K562 (cell line): ENCODE results near the gene OBSCN. TPM values are rescaled to one million over a fixed set of nuclear protein-coding genes. Genes with fewer than 3 reads are reported as not detected.

Source experiments
- CREB1 ChIP-seq, 2 experiments: sonication (generic) in 1 of 2; formaldehyde crosslinking in 1 of 2; IDR thresholded peaks; 2 replicates each; pipeline versions ENCODE4 v1.6.1 to v1.8.0; 2012 to 2022; ENCODE audit warnings: inconsistent platforms in 1 of 2, mild to moderate bottlenecking in 1 of 2, missing genetic modification reagents in 1 of 2, moderate library complexity in 1 of 2
- DMBX1 ChIP-seq: fragments of 250-450 bp; sonication (Bioruptor Pico); IDR thresholded peaks from 2 replicates; pipeline ENCODE4 v1.8.0; 2022; ENCODE audit warnings: inconsistent platforms, mild to moderate bottlenecking, moderate library complexity, borderline replicate concordance
- DNMT1 ChIP-seq: fragments of 450-650 bp; IDR thresholded peaks from 2 replicates; pipeline ENCODE4 v1.6.1; 2016; ENCODE audit warnings: antibody characterized with exemption, mild to moderate bottlenecking
- EWSR1 ChIP-seq: fragments of 450-650 bp; IDR thresholded peaks from 2 replicates; pipeline ENCODE4 v1.6.1; 2018; ENCODE audit warnings: borderline replicate concordance, mild to moderate bottlenecking, low read depth, moderate library complexity; ENCODE audit not compliant: partially characterized antibody
- FOXK1 ChIP-seq: sonication (generic); formaldehyde crosslinking; IDR thresholded peaks from 2 replicates; pipeline ENCODE4 v1.8.0; 2022; ENCODE audit warnings: missing genetic modification reagents, mild to moderate bottlenecking, borderline replicate concordance
- FOXM1 ChIP-seq, 2 experiments: fragments of 450-650 bp in 1 of 2; sonication (generic) in 1 of 2; formaldehyde crosslinking in 1 of 2; IDR thresholded peaks; 2 replicates each; pipeline versions ENCODE4 v1.6.1 to v1.9.0; 2017 to 2022; ENCODE audit warnings: low read depth in 2 of 2, mild to moderate bottlenecking in 2 of 2, missing genetic modification reagents in 1 of 2, moderate library complexity in 1 of 2
- GABPB1 ChIP-seq: sonication (generic); formaldehyde crosslinking; IDR thresholded peaks from 2 replicates; pipeline ENCODE4 v1.8.0; 2022; ENCODE audit warnings: mild to moderate bottlenecking, missing genetic modification reagents
- ILK ChIP-seq: fragments of 450-650 bp; IDR thresholded peaks from 2 replicates; pipeline ENCODE4 v1.6.1; 2016; ENCODE audit warnings: missing genetic modification characterization, low read depth, mild to moderate bottlenecking, missing compliant biosample characterization, moderate library complexity, borderline replicate concordance
- JUN ChIP-seq, 2 experiments: sonication (generic) in 1 of 2; formaldehyde crosslinking in 1 of 2; IDR thresholded peaks; 2 replicates each; pipeline versions ENCODE4 v1.6.1 to v1.8.0; 2012 to 2022; ENCODE audit warnings: borderline replicate concordance in 2 of 2, mild to moderate bottlenecking in 2 of 2, improper control_type of control experiment in 1 of 2, low read depth in 1 of 2, low read length in 1 of 2, missing genetic modification reagents in 1 of 2
- KAT2B ChIP-seq: IDR thresholded peaks from one replicate; pipeline ENCODE4 v1.6.1; 2012; ENCODE audit warnings: low read depth, mild to moderate bottlenecking, control low read depth, inconsistent platforms, low read length, moderate library complexity
- MED1 ChIP-seq: sonication (generic); formaldehyde crosslinking; IDR thresholded peaks from 2 replicates; pipeline ENCODE4 v1.8.1; 2023; ENCODE audit warnings: missing genetic modification reagents, borderline replicate concordance
- NFIX ChIP-seq: fragments of 250-450 bp; sonication (Bioruptor Pico); IDR thresholded peaks from 2 replicates; pipeline ENCODE4 v1.4.0; 2020; ENCODE audit warnings: low read depth, mild to moderate bottlenecking, moderate library complexity
- PTBP1 ChIP-seq: fragments of 200-400 bp; formaldehyde crosslinking; IDR thresholded peaks from 2 replicates; pipeline ENCODE4 v1.6.1; 2017; ENCODE audit warnings: low read depth, low read length
- RFX1 ChIP-seq: fragments of 450-650 bp; IDR thresholded peaks from 2 replicates; pipeline ENCODE4 v1.6.1; 2016; ENCODE audit warnings: mild to moderate bottlenecking, moderate library complexity
- SAP30 ChIP-seq: fragments of 200-600 bp; sonication (generic); IDR thresholded peaks from 2 replicates; pipeline ENCODE4 v1.6.1; 2012; ENCODE audit warnings: borderline replicate concordance, low read depth, mild to moderate bottlenecking, moderate library complexity, low read length, control low read depth, inconsistent platforms; ENCODE audit not compliant: insufficient read depth, poor library complexity, severe bottlenecking
- TAL1 ChIP-seq: fragments of 450-650 bp; IDR thresholded peaks from 2 replicates; pipeline ENCODE4 v1.6.1; 2016; ENCODE audit warnings: mild to moderate bottlenecking
- TEAD1 ChIP-seq, 2 experiments: fragments of 450-650 bp in 1 of 2; sonication (generic) in 1 of 2; formaldehyde crosslinking; IDR thresholded peaks; 2 replicates each; pipeline versions ENCODE4 v1.4.0 to v1.8.0; 2020 to 2022; ENCODE audit warnings: mild to moderate bottlenecking in 2 of 2, missing genetic modification reagents in 1 of 2
- ZBTB8A ChIP-seq: fragments of 450-650 bp; IDR thresholded peaks from 2 replicates; pipeline ENCODE4 v1.6.1; 2018; ENCODE audit warnings: mild to moderate bottlenecking, moderate library complexity; ENCODE audit not compliant: partially characterized antibody
- ZNF354B ChIP-seq: fragments of 250-450 bp; sonication (Bioruptor Pico); IDR thresholded peaks from 2 replicates; pipeline ENCODE4 v1.4.0; 2020
- ZNF668 ChIP-seq: fragments of 250-450 bp; sonication (Bioruptor Pico); IDR thresholded peaks from 2 replicates; pipeline ENCODE4 v1.8.0; 2022; ENCODE audit warnings: mild to moderate bottlenecking, inconsistent platforms
- ZSCAN32 ChIP-seq: fragments of 450-650 bp; formaldehyde crosslinking; IDR thresholded peaks from 2 replicates; pipeline ENCODE4 v1.4.0; 2020; ENCODE audit warnings: mild to moderate bottlenecking, moderate library complexity
- polyA plus RNA-seq, 8 experiments: library from polyadenylated mRNA; depleted of rRNA in 4 of 8; stranded (reverse) in 5 of 8; unstranded in 3 of 8; fragments of >200 nt; fragmentation: Nextera tagmentation in 2 of 8; fragmentation: Illumina TruSeq in 1 of 8; extraction: Ambion mirVana in 2 of 8; extraction: Trizol in 1 of 8; gene quantifications; 2 replicates each; pipeline versions ENCODE4 v1.2.1 to v1.2.3, GENCODE V29; 2011 to 2014; ENCODE audit warnings: inconsistent platforms in 1 of 8, missing spikeins in 1 of 8
- total RNA-seq, 7 experiments: library from RNA; depleted of rRNA in 6 of 7; stranded (reverse); fragments of >200 nt in 6 of 7; fragmentation: Illumina TruSeq in 2 of 7; extraction: Trizol in 2 of 7; gene quantifications; 2 replicates each; pipeline versions ENCODE4 v1.2.1 to v1.2.3, GENCODE V29; 2011 to 2021; ENCODE audit warnings: low replicate concordance in 1 of 7
- TF ChIP-seq, protein P1 (sequence below): fragments of 450-650 bp; IDR thresholded peaks from 2 replicates; pipeline ENCODE4 v1.7.1; 2018; ENCODE audit warnings: mild to moderate bottlenecking, low read depth; ENCODE audit not compliant: partially characterized antibody
- TF ChIP-seq, protein P2 (sequence below): fragments of 200-800 bp; sonication (Bioruptor generic); IDR thresholded peaks from 2 replicates; pipeline ENCODE4 v1.6.1; 2017; ENCODE audit warnings: missing genetic modification characterization, missing compliant biosample characterization

The OBSCN gene
- total and polyA plus RNA-seq, 9 of the 15 experiments (the other 6 are each of a cell fraction or from before 2014, with no cell fraction given) = 0.18 to 19.7 (median 3.6) TPM

DNA sequence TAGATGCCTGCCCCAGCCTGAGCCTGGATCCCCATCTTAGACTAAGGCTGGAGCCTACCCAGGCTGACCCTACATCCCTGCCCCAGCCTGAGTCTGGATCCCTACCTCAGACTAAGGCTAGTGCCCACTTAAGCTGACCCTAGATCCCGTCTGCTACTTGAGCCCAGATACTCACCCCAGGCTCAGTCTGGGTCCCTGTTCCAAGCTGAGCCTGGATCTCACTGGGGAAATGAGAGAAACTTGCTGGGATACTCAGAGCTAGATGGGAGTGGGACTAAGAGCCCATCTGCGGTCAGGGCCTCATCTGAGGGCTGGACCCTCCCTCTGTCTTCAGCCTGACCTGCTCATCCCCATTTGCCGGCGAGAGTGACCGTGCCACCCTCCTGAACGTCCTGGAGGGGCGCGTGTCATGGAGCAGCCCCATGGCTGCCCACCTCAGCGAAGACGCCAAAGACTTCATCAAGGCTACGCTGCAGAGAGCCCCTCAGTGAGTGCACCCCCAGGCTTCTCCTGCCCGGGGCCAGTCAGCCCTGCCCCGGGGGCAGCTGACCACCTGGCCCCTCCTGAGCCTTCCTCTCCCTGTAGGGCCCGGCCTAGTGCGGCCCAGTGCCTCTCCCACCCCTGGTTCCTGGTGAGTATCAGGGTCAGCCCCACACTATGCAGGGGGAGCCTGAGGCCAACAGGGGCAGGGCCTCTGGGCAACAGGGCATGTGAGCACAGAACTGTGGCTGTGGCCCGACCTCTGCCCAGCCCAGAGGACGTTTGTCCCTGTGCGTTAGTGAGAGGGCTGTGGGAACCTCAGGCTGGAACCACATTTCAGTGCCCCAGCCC is 162.0 kb downstream of the OBSCN start (continued):
- TF ChIP-seq ZNF354B (CRISPR knock-in tag) (no peak), JUN (IDR thresholded peaks at IDR 0.05; ENCODE audit: borderline replicate concordance, low read depth, low read length) (no peak), JUN (CRISPR knock-in tag; IDR thresholded peaks at IDR 0.05; ENCODE audit: borderline replicate concordance) (no peak), SAP30 (no peak), PTBP1 (no peak), TAL1 (no peak), DNMT1 (no peak), ZSCAN32 (CRISPR knock-in tag) (no peak), ILK (tag) (no peak), ZBTB8A (no peak), NFIX (CRISPR knock-in tag) (no peak), CREB1 (IDR thresholded peaks at IDR 0.05) (no peak), CREB1 (CRISPR knock-in tag; IDR thresholded peaks at IDR 0.05) (no peak), KAT2B (no peak), FOXM1 (IDR thresholded peaks at IDR 0.05; ENCODE audit: low read depth) (no peak), FOXM1 (CRISPR knock-in tag; IDR thresholded peaks at IDR 0.05; ENCODE audit: low read depth) (no peak), TEAD1 (CRISPR knock-in tag; IDR thresholded peaks at IDR 0.05) (no peak), RFX1 (no peak), DMBX1 (CRISPR knock-in tag) (0 out of 2 replicates have a peak, but pooled peaks have one; percentile 19), EWSR1 (no peak), ZNF668 (CRISPR knock-in tag) (no peak), MED1 (CRISPR knock-in tag) (no peak), GABPB1 (CRISPR knock-in tag) (no peak), FOXK1 (no peak)
- TF ChIP-seq, protein P1, sequence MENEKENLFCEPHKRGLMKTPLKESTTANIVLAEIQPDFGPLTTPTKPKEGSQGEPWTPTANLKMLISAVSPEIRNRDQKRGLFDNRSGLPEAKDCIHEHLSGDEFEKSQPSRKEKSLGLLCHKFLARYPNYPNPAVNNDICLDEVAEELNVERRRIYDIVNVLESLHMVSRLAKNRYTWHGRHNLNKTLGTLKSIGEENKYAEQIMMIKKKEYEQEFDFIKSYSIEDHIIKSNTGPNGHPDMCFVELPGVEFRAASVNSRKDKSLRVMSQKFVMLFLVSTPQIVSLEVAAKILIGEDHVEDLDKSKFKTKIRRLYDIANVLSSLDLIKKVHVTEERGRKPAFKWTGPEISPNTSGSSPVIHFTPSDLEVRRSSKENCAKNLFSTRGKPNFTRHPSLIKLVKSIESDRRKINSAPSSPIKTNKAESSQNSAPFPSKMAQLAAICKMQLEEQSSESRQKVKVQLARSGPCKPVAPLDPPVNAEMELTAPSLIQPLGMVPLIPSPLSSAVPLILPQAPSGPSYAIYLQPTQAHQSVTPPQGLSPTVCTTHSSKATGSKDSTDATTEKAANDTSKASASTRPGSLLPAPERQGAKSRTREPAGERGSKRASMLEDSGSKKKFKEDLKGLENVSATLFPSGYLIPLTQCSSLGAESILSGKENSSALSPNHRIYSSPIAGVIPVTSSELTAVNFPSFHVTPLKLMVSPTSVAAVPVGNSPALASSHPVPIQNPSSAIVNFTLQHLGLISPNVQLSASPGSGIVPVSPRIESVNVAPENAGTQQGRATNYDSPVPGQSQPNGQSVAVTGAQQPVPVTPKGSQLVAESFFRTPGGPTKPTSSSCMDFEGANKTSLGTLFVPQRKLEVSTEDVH = no peak
- TF ChIP-seq, protein P2, sequence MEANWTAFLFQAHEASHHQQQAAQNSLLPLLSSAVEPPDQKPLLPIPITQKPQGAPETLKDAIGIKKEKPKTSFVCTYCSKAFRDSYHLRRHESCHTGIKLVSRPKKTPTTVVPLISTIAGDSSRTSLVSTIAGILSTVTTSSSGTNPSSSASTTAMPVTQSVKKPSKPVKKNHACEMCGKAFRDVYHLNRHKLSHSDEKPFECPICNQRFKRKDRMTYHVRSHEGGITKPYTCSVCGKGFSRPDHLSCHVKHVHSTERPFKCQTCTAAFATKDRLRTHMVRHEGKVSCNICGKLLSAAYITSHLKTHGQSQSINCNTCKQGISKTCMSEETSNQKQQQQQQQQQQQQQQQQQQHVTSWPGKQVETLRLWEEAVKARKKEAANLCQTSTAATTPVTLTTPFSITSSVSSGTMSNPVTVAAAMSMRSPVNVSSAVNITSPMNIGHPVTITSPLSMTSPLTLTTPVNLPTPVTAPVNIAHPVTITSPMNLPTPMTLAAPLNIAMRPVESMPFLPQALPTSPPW (CRISPR knock-in tag) = no peak
